HG03280 (cell line): ENCODE results near the gene NUDT22.
A peak's percentile ranks its signal among the peaks of the same experiment; 100 is the strongest.

Source experiments
- ATAC-seq: cut with Tn5 transposase; IDR thresholded peaks from one replicate; pipeline ENCODE4 v1.9.1; 2021; ENCODE audit warnings: mild to moderate bottlenecking, moderate library complexity; ENCODE audit not compliant: unreplicated experiment

NUDT22 gene

DNA sequence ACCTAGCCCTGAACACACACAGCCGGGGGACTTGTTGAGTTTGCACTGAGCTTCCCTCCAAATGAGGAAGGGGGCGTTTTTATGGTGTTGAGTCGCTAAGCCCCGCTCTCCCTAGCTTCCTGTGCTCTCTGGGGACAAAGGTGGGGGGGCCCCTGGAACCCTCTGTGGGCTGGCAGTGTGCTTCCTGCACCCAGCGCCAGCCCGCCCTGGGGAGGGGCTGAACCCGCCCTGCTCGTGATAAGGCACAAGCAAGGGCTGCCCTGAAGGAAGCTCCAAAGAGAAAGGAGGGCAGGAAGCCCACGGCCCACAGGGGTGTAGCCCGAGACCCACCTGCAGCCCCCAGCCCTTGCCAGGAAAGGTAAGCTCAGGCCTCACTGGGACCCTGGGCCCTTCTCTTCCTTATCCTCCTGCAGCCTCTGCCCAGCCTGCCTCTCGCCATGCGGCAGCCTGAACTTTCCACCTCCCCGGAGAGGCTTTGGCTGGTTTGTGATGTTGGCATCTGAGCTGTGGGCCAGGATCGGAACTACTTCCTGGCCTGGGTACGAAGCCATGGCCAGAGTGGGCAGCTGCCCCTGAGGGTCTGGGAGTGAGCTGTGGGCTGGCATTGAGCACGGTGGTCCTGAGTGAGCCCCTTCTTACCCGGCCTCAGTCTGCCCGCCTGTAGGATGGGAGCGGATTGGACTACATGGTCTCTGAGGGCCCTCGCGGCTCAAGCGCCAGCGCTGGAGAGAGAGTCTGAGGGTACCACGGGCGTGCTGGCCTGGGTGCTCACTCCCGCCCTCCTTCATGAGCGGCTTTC, 19.4 kb upstream of the NUDT22 start, which contains the start of gene FERMT3:
TSS of gene FERMT3 (plus strand) at position 265 of the 799 bp plus-strand sequence. CDS start 644 bp downstream, outside the sequence.
- ATAC-seq = no peak

DNA sequence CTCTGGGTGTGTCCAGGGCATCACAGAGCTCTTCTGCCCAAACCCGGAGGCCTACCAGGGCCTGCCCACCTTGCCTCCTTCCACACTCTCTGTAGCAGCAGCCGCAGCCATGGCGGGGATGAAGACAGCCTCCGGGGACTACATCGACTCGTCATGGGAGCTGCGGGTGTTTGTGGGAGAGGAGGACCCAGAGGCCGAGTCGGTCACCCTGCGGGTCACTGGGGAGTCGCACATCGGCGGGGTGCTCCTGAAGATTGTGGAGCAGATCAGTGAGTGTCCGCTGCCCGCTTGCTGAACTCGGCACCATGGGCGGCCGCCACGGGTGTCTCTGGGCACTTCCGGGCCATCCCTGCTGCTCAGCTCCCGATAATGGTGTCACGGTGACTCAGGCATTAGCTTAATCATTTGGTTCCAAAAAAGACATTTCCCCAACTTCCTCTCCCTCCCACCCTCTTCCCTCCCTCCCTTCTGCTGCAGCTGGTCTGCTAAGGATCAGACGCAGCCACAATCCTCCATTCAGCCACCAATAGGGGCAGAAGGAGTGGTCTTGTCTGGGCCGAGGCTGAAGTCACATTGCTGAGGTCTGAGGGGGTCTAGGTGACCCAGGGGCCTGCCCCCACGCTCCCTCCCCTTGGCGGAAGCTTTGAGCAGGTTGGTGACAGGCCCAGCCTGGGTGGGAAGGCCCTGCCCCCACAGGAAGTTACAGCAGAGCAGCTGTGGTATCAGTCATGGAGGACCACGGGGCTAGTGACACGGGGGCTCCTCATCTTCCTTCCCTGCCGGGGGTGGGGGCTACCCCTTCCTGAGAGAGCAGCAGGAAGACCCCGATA, 18.6 kb upstream of the NUDT22 start:
- peak; percentile 41 for ATAC-seq

DNA sequence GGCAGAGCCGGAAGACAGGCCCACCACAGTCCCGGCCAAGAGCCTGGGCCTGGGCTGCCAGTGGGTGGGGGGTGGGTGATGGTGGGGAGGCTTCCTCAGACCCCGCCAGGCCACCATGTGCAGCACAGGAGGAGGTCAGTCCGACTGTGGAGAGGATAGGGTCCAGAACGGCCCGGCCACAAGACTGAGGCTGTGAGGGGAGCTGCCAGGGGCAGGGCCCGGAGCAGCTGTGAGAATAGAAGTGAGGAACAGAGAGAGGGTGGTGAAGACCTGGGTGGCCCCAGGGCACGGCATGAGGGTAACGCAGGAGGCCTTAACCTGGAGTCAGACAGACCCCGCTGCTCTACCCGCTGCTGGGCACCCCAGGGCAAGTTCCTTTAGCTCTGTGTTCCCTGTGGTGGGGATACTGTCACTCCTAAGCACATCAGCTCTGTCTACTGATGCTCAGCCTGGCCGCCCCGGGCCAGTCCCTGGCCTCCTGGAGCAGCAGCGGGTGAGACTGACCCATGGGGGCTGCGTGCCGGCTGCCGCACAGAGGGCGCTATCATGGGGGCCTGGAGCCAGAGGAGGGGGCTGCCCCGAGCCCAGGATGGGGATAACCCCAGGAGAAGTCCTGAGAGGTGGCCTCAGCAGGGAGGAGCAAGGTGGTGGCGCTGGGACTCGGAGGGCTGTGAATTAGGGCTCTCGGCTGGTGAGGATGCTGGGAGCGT, 17.8 kb upstream of the NUDT22 start:
- ATAC-seq = no peak

DNA sequence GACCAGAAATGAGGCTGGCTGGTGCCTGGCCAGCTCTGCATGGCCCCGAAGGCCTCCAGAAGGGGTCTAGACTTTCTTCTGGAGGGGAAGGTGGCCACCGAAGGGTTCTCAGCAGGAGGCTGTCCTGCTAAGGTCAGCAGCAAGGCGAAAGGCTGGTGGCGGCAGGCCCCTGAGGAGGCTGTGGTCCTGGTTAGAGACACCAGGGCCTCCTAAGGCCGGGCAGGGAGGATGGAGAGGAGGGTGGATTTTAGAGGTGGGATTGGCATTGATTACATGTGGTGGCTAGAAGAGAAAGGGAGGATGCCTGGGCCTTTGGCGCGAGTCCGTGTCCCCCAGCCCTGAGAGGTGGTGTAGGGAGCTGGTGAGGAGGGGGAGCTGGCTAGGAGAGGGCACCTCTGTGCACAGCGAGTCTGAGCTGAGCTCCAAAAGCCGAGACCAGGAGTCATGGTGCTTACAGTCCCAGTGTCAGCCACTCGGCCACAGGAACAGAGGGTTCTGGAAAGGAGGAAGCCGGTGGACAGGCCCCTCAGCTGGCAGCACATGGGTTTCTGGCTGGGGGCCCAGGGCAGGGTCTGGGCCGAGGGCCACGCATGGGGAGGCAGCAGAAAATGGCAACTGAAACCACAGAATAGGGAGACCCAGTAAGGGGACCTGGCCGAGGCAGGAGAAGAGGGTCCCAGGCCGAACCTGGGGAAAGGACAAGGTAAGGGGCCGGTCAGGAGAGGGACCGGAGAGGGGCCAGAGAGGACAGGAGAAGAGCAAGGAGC, 17.1 kb upstream of the NUDT22 start:
- ATAC-seq = no peak

DNA sequence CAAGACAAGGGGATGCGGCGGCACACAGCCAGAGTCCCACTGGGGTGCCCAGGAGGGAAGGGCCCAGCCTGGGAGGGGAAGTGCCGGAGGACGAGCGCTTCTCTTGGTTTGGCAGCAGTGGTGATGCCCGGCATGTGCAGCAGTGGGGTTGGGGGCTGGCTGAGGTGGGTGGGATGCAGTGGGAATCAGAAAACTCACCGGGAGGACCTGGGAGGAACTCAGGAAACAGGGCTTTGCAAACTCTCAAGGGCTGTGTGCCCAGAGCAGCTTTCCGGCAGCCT, 16.6 kb upstream of the NUDT22 start:
- no peak for ATAC-seq

DNA sequence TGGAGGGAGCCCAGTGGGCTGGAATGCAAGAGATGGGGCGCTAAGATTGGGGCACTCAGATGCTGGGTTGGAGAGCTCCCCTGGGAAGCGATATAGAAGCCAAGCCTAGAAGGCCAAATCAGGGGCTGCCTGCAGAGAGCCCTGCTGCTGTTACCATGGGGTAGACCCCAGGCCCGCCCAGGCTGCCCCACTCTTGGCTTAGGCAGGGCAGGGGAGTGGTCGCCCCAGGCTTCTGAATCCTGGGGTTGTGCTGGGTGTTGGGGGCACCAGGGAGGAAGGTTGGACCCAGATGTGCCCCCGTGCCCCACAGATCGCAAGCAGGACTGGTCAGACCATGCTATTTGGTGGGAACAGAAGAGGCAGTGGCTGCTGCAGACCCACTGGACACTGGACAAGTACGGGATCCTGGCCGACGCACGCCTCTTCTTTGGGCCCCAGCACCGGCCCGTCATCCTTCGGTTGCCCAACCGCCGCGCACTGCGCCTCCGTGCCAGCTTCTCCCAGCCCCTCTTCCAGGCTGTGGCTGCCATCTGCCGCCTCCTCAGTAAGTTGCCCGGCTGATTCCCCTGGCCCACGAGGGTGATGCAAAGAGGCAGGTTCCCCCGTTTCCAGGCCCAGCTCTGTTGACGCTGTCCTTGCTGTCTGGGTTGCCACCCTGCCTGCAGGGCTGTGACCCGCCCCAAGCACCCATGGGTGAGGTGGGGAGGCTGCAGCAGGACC, 15.6 kb upstream of the NUDT22 start:
- no peak for ATAC-seq

DNA sequence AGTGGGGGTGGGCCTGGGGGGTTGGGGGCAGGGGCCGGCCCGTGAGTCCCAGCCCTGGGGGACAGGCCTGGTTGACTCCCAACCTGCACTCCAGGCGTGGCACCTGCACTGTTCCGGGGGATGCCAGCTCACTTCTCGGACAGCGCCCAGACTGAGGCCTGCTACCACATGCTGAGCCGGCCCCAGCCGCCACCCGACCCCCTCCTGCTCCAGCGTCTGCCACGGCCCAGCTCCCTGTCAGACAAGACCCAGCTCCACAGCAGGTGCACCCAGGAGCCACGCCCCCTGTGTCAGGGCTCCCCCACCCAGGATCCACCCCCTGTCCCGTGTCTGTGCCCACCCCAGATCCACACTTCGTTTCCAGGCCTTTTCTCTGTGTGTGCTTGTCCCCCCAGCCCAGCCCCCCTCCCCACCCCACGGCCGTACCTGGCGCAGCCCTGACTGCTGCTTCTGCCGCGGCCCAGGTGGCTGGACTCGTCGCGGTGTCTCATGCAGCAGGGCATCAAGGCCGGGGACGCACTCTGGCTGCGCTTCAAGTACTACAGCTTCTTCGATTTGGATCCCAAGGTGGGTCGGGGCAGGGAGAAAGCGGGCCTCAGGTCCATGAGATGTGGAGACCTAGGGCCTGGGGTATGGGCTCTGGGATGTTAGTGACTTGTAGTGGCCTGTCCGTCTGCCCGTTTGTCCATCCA, 14.7 kb upstream of the NUDT22 start:
- ATAC-seq = no peak

DNA sequence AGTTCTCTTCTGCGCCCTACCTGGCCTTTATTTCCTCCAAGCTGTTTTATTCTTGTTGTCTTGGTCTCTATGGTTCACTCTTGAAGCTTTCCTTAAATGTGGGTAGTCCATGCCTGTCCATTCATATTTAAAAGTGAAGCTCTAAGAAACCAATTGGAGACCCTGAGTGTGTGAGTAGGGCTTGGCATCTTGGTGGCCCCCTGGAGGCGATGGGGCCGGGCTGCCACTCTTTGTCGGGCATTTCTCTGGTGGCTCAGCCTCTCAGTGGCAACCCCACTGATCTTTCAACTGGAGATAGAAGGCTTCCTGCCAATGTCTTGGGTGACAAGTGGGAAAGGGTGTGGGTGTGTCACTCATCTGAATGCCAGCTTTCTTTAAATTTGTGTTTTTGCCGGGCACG, 9.2 kb upstream of the NUDT22 start:
- no peak for ATAC-seq

DNA sequence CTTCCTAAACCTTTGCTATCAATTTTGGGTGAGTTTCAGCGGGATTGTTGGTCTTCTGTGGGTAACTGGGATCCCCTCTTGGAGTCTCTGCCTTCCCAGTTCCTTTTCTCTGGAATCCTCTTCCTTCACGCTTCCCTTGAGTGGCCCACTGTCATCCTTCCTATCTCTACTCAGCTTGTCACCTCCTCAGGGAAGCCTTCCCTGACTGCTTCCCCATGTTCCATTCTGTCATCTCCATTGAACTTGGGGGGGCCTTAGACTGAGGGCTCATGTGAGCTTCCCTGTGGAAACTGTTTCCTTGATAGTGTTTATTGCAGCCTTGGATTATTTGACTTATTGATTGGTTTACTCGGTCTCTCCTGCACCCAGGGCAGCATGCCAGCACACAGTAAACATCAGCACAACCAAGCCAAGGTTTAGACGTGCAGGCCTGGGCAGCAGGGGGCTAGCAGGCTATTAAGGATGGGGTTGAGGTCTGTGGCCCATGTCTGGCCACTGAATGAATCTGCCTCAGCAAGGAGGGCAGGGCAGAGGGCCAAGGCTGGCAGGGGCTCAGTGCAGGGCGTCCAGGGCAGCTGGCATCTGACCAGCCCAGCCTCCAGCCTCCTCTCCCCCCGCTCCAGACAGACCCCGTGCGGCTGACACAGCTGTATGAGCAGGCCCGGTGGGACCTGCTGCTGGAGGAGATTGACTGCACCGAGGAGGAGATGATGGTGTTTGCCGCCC, 7.3 kb upstream of the NUDT22 start:
- ATAC-seq = no peak

DNA sequence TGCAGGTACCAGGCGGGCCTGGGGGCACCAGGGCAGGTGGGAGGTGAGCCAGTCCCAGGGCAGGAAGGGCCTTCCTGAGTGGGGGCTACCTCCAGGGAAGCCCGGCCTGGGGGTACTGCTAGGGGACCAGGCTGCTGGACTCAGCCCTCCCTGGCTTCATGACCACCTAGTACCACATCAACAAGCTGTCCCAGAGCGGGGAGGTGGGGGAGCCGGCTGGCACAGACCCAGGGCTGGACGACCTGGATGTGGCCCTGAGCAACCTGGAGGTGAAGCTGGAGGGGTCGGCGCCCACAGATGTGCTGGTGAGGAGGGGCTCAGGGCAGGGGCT, 6.8 kb upstream of the NUDT22 start:
- no peak for ATAC-seq

DNA sequence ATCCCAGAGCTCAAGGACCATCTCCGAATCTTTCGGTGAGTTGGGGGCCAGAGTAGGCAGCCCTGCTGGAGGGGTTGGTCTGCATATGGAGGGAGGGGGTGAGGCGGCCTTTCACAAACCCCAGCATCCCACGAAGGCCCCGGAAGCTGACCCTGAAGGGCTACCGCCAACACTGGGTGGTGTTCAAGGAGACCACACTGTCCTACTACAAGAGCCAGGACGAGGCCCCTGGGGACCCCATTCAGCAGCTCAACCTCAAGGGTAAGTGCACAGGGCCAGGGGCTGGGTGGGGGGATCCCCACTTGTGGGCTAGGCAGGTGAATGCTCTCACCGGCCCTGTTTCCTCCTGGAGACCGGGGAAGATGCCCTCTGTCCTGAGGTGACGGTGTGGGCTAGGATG, 6.3 kb upstream of the NUDT22 start:
- no peak for ATAC-seq

DNA sequence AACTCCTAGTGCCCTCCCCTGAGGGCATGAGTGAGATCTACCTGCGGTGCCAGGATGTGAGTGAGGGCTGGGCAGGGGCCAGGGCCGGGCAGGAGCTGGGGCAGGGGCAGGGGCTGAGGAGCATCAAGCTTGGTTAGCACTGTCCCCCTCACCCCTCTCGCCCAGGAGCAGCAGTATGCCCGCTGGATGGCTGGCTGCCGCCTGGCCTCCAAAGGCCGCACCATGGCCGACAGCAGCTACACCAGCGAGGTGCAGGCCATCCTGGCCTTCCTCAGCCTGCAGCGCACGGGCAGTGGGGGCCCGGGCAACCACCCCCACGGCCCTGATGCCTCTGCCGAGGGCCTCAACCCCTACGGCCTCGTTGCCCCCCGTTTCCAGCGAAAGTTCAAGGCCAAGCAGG, 5.8 kb upstream of the NUDT22 start:
- ATAC-seq = no peak

DNA sequence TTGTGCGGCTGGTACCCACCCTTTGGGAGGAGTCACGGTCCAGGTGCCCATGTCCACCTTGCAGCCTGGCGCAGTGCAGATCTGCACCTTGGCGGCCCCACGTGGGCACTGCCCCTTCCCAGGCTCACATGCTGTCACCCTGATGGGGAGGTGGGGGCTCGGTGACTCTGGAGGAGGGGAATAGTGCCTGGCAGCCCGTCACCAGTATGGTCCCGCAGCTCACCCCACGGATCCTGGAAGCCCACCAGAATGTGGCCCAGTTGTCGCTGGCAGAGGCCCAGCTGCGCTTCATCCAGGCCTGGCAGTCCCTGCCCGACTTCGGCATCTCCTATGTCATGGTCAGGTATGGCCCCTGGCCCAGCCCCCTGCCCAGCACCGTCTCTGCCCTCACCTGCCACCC, 5.3 kb upstream of the NUDT22 start:
- ATAC-seq = no peak

DNA sequence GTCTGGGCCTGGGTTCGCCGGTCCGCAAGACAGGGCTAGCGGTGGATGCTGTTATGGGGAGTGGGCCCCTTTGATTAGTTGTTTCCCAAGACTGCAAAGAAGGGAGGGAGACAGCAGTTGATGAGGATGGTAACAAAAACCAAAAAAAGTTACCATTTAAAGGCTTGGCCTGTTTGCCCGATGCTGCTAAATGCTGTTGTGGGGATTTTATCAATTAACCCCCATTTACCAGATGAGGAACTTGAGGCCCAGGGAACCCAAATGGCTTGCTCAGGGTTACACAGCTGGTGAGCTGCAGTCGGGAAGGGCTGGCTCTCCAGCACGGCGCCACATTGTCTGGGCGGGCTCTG, 3.4 kb upstream of the NUDT22 start:
- no peak for ATAC-seq

DNA sequence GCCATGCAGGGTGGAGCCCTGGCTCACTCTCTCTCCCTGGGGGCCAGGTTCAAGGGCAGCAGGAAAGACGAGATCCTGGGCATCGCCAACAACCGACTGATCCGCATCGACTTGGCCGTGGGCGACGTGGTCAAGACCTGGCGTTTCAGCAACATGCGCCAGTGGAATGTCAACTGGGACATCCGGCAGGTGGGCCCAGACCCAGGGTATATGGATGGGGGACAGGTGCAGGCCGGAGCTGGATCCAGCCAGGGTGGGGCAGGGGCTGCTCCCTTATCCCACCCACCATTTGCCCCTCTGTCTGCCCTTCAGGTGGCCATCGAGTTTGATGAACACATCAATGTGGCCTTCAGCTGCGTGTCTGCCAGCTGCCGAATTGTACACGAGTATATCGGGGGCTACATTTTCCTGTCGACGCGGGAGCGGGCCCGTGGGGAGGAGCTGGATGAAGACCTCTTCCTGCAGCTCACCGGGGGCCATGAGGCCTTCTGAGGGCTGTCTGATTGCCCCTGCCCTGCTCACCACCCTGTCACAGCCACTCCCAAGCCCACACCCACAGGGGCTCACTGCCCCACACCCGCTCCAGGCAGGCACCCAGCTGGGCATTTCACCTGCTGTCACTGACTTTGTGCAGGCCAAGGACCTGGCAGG, 2.9 kb upstream of the NUDT22 start:
- ATAC-seq = no peak

DNA sequence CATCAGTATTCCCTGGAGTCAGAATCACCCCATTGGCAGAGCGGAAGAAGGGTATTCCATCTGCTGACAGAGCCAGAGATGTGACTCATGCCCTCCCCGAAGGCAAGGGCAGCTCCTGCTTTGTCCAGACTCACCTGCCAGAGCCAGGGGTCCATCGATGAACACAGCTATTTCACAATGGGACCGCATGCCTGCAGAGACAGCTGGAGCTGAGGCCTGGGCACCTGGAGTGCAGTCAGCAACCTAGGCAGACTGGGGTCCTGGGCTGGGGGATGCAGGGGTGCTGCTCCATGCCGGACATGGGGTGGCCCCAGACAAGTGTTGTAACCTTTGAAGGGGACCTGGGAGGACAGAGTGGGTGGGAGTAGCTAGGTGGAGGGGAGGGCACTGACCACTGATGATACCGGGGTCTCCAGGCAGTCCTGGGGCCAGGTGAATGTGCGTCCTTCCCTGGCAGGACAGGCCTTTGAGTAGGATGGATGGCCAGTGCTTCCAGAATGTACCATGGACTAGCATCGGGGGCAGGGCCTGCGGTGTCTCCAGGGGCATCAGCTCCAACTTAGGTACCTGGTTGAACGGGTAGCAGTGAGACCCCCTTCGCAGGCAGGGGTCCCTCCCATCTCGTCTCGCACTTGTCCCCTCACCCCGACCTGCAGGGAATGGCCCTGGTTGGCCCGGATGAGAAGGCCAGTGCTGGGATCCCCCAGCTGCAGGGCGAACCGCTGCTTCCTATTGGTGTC, 1.8 kb upstream of the NUDT22 start:
- ATAC-seq = no peak

DNA sequence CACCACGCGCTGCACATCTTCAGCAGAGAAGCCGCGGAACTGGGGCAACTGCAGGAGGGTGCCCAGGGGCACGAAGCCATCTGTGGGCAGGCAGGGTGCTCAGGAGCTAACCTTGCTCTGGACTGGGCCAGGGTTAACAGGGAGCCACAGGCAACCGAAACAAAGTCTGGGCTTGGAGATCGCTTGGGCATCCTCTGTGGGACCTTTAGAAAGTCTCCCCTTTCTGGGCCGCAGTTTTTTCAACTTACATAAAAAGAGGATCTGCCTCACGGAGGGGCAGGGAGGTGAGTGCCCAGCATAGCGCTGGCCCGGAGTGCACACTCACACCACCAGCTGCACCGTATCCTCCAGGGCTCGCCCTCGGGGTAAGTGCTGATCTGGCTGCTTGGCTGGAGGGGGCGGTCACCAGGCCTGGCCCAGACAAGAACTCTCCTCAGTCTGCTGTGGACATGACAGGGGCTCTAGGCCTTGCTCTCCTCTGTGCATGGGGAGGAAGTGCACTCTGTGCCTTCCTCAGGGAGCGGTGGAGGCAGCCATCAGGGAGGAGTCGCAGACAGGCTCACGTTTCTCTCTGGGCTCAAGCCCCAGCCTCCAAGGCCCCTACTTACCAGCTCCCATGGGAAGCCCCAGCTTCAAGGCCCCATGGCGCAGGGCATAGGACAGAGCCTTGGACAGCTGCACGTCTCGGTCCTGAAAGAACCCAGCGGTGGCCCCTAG, 1.0 kb upstream of the NUDT22 start:
- no peak for ATAC-seq
